GM18519 (cell line): Measurements from ENCODE around the gene GPRC5B.

Experiments used
- ATAC-seq: cut with Tn5 transposase; IDR thresholded peaks from one replicate; pipeline ENCODE4 v1.9.1; 2021; ENCODE audit warnings: mild to moderate bottlenecking, moderate library complexity; ENCODE audit not compliant: unreplicated experiment, low FRiP score

Gene GPRC5B

DNA sequence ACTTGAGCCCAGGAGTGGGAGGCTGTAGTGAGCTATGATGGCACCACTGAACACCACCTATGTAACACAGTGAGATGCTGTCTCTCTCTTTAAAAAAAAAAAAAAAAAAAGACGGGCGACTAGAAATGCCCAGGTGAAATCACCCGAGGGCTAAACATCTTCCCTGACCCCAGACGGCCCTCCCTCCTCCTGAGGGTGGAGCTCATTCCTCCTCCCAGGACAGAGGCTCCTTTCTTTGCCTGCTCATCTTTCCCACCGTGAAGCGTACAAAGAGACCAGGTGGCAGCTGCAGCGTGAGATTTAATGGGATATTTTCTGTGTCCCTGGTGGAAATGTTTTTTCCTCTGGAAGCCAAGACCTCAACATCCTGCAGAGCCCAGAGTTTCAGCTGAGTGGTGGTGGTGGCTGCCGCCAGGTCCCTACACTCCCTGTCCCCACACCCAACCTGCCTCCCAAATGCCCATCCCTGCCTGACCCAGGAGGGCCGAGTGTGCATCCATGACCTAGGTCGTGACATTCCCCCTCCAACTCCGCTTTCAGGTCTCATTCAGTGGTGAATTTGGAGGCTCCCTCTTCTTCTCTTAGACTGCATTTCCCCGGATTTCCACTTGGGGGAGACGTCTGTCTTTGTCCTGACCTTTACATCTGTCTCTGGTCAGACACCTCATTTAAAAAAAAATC lies 14.4 kb upstream of the GPRC5B start:
- ATAC-seq: no peak

DNA sequence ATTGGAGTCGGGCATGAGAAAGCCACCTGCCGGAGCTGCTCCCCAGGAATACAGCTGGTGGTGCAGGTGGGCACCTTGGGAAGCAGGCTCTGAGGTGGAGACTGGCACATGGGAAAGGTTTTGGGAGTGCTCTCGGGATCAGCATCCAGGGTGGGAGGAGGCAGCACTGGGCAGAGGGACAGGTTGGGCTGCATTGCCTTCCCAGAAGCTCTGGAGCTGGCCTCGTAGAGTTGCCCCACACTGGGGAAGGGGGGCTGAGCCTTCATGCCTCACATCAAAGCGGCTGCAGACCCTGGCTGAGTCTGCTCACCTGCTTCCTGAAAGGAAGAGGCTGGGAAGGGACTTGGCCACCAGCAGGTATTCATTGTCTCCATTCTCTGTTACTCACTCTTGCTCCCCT lies 13.5 kb upstream of the GPRC5B start:
- ATAC-seq: no peak

DNA sequence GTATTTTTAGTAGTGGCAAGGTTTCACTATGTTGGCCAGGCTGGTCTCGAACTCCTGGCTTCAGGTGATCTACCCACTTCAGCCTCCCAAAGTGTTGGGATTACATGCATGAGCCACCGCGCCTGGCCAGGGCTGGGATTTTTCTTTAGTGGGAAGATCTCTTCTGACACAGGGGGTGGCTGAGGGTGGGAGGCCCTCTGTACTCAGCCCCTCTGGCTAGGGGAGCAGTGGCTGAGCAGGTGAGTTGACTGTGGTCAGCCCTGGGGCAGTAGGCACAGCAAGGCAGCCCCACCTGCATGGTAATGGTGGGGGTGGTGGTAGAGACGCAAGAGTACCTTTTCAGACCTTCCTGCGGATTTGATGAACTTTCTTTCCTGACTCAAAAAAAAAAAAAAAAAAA lies 12.3 kb upstream of the GPRC5B start:
- no peak for ATAC-seq

DNA sequence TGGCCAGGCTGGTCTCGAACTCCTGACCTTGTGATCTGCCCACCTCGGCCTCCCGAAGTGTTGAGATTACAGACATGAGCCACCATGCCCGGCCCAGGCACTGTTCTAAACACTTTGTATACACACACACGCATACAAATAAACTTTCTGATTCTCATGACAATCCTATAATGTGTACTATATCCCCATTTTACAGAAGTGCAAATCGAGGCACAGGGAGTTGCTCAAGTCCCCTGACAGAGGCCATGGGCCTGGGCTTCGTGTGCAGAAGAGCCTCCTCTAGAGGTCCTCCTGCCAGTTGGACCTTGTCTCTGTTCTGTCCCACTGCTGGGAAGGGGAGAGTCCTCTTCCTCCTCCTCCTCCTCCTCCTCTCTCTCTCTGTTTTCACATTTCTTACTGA lies 9.9 kb upstream of the GPRC5B start:
- ATAC-seq: no peak

DNA sequence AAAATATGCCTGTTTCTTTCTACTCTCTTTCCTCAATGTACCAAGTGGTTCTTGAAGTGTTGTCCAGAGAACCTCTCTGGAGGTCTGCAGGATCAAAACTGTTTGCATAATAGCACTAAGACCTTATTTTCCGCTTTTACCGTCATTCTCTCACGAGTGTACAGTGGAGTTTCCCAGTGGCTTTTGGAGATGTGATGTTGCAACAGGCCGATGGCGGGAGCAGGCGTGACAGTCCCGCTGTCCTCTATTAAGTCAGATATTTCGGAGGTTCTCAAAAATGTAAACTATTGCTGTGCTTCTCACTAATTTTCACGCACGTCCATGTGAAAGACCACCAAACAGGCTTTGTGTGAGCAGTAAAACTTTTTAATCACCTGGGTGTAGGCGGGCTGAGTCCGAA lies 8.3 kb upstream of the GPRC5B start:
- no peak for ATAC-seq

DNA sequence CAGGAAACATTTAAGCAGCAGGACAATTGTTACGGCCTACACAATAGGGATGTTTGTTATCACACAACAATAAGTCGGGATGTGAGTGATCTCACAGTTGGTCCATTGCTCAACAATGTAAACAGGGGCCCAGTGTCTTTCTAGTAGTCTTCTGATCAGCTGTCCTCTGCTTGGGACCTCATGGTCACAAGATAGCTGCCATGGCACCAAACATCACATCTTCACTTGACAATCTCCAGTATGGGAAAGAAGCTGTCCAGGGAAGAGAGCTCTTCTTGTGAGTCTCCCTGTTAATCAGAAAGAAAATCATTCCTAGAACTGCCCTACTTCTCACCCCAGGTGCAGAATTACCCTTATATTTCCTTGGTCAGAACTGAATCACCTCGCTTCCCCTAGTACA lies 6.3 kb upstream of the GPRC5B start:
- no peak for ATAC-seq

DNA sequence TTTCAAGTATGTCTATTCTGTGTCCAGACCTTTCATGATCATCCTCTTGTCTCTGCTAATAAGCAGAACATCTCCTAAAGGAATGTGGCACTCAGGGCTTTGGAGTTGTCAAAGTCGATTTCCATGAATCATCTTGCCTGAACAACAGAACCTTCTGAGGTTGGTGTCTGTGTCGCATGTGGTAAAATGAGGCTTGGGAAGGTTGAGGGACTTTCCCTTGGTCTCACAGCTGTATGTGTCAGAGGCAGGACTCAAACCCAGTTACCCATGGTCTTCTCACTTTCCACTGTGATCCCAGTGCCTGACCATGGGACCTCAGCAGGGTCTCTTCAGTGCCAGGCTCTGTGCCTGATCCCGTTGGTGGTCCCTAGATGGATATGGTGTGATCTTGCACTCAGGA lies 4.2 kb upstream of the GPRC5B start:
- ATAC-seq: no peak

DNA sequence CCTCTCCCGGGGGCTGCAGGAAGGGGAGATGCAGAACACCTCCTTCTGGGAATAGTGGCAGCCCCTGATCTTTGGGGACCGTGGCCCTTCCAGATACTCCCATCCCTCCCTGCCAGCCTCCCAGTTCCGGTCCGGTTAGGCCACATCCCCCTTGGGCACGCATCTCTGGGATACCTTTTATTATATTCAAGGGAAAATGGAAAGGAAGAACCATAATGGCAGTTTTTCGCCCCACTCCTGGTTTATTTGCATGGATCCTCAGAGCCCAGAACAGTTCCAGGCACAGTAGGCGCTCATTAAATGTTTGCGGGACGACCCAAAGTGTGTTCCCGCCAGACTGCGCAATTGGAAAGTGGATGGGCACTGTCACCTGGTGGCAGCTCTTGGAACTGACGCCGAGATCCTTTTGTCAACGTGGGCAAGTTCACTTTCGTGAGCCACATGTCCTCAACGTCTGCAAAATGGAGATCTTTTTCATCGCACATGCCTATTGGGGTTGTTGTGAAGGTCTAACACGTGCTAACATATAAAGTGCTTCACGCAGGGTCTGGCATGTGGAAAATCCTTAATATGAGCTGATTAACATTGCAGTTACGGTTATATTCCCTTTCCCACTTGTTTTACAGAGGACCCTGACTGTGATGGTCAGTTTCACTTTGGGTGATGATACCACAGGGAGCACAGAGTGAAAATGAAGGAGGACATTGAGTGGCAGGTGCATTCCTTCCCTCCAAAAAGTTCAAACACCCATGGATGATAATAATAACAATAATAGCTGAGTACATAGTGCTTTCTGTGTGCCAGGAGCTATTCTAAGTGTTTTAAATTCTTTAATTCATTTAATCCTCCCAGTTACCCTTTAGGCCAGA lies 1.7 kb upstream of the GPRC5B start:
- no peak for ATAC-seq

DNA sequence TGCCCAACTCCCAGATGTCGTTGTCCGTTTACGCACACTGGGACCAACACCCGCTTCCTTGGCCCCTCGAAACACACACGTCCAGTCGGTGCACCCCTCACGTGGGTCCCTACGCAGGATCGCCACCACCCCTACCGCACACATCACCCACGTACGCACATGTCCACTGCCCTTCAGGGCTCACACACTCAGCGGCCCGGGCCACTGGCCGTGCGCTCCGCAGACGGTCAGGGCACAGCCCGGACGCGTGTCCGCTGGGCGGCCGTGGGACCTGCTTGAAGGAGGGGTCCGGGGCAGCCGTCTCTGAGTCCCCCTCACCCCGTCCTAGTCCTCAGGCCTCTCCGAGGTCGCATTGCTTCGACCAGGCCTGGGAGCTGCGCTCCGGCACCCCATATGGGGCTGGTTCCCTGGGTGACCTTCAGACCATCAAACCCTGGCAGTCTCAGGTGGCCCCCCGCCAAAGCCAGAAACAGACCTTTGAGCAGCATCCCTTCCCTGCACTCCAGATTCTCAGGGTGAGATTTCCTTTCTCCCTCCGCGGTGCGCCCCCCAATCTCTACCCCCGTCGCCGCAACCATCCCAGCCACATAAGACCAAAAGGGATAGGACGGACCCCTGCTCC lies 914 bp upstream of the GPRC5B start:
- ATAC-seq: no peak

DNA sequence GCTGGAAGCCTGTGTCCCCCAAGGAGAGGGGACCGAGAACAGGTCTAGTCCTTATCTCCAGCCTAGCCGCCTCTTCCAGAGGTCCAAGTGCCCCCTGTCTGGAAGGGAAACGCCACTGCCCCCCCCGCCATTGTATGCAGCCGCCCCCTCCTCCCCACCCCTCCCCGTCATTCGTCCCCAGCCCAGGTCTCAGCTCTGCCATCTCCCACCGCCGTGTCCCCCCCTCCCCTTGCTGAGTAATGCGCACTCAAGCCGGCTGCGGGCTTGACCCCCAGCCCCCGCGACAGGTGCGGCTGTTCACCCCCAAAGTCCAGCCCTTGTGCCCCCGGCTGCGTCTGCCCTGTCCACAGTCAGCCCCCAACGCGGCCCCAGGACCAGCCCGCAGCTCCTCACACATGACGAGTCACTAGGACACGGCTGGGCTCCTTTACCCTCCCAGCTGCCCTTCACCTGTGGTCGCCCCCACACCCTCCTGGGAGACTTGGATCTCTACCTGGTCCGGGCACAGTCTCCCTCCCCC lies 622 bp downstream of the GPRC5B start:
- ATAC-seq: no peak

DNA sequence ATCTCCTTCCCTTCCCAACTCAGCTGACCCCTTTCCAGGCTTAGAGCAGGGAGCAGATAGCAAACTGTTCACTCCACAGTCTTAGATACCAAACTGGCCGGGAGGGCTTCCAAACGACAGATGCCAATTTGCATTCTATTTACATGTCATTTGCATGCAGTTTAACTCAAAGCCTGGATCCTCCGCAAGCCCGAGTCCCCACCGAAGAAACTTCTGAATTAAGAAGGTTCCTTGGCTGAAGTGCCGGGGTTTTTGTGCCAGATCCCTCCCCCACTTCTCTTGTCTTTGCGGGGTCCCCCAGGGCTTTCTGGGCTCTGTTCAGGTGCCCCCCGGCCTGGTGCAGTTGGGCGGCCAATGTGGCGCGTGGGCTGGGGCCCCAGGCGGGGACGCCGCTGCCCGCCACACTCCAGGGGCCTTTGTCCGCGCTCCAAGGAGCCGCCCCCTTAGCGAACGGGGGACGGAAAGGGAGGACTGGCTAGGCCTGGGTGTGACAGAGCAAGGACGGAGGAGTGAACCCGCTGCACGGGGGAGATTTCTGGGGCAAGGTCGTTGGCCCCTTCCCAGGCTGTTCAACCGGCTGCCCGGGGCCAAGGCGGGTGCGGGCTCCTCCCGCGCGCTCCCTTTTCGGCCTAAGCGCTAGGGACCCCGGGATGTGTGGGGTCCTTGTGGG lies 1.2 kb downstream of the GPRC5B start:
- ATAC-seq: no peak

DNA sequence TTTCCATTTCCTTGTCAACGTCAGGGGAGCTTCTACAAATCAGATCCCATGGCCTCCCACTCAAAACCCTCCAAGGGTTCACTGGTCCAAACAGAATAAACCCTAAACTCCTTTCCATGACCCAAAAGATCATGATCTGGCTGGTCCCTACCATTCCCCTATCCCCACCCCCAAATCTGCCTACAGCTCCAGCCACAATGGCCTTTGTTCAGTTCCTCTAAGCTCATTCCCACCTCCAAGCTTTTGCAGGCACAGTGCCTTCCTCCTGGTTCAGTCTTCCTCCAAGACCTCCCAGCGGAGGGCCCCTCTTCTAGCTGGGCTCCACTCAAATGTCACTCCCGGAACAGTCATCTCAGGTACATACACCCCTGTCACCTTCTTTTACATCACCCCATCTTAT lies 2.0 kb downstream of the GPRC5B start:
- no peak for ATAC-seq

DNA sequence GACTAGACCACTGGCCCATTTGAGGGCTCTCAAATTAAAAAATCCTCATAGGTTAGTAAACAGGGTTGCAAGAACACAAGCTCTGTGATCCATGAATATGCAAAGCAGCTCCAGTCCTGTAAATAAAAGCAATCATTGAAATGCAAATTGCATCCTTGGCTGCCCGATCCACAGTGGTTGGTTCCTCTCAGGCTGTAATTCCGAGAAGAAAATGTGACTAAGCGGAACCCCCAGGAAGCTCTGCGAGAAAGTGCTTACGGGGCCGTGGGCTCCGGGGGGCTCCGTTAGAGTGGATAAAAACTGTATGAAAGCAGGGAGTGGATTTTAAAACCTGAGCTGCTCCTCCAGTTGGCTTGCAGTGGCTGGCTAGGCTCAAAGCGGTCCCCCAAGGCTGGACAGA lies 2.5 kb downstream of the GPRC5B start:
- ATAC-seq: no peak

DNA sequence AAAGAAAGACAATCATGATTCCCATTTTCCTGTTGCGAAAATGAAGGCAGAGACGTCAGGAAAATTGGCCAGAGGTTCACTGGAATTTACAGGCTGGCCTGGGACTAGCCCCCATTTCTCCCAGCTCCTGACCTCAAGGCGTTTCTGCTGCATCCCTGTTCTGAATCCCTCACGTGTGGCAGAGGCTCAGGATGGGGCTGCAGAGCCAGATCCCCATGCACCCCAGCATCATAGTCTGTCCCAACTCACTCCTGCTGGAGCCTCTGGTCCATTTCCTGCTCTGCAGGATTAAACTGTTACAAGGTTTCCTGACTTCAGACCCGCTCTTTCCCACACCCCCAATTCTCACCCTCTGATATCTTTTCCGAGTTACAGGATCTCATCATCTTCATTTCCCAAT lies 2.9 kb downstream of the GPRC5B start:
- no peak for ATAC-seq

DNA sequence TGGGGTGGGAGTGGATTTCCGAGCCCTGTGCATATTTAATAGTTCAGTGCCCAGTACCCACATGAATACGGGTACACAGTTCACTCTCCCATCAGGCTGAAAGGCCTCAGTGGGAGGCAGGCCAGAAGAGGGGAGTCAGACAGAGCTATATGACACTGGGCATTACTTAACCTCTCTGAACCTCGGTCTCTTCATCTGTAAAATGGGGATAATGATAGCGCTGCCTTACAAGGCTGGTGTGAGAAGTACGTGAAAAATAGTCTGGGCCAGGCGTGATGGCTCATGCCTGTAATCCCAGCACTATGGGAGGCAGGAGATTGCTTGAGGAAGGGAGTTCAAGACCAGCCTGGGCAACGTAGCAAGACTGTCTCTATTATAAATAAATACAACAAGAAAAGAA lies 3.6 kb downstream of the GPRC5B start:
- no peak for ATAC-seq

DNA sequence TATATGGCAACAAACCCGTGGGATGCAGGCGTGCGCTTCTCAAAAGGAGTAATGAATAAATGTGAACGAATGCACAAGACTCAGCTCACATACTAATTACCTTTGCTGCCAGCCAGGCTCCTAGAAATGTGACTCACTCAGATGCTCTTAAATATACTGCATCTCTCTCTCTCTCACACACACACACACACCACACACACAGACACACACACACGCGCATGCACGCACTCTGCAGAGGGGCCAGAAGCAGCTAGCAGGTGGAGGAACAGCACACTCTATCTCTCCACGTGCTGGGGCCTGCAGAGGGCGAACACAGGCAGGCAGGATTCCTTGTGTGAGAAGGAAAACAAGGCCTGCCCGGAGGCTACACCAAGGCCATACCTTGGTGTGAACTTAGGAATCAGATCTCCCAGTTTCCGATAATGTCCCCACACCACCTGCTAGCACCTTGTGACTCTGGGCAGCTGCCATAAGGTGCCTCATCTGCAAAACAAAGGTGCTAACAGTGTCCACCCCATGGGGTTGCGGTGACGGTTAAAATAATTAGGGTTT lies 5.3 kb downstream of the GPRC5B start:
- no peak for ATAC-seq

DNA sequence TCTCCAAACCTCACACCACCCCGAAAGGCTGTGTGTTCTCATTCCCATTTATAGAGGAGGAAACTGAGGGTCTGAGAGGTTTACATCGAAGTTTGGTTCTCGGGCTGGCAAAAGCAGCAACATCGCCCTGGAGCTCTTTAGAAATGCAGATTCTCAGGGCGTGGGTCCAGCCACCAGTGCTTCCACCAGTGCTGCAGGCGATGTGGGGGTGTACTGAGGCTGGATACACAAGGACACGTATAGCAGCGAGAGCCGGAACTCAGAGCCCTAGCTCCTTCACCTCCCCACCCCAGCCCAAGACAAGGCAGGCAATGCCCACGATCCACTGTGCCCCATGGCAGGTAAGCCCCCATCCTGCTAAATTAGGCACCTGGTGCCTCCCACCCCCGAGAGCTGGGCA lies 5.9 kb downstream of the GPRC5B start:
- ATAC-seq: no peak

DNA sequence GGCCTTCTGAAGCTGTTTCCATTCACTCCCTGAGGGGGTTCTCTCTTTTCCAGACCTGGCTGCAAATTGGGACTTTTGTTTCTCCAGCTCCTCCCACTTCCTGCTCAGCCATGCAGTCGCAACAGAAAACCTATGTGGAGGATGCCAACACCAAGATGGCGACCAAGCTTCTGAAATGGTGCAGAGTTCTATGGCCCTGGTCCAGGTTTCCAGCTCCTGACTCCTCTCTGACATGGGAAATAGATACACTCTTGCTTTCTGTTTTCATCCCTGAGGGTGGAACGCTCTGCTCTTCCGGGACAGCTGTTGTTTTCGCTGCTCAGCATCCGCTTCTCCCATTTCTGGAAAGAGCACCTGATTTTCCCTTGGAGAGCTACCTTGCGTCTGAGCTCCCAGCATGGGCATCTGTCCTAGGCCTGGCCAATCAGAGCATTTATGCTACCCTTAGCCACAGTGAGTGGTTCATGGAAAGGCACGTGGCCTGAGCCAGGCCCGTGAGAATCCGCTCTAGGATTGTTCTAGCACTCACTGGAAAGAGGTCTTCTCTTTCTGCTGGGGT lies 8.1 kb downstream of the GPRC5B start:
- no peak for ATAC-seq

DNA sequence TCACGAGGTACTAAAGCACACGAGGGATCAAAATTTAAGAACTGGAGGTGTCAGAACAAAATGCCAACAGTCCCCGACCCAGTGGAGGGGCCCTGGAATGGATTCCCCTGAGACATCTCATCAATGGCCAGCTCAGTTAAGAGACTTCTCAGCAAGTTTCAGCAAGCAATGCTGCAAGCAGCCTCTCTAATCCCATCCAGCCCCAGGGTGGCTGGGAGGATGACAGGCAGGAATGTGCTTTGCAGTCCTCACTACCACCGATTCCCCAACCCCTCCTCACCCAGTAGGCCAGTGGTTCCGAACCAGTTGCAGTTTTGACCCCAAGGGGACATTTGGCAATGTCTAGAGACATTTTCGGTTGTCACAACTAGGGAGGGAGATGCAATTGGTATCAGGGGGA lies 8.7 kb downstream of the GPRC5B start:
- no peak for ATAC-seq

DNA sequence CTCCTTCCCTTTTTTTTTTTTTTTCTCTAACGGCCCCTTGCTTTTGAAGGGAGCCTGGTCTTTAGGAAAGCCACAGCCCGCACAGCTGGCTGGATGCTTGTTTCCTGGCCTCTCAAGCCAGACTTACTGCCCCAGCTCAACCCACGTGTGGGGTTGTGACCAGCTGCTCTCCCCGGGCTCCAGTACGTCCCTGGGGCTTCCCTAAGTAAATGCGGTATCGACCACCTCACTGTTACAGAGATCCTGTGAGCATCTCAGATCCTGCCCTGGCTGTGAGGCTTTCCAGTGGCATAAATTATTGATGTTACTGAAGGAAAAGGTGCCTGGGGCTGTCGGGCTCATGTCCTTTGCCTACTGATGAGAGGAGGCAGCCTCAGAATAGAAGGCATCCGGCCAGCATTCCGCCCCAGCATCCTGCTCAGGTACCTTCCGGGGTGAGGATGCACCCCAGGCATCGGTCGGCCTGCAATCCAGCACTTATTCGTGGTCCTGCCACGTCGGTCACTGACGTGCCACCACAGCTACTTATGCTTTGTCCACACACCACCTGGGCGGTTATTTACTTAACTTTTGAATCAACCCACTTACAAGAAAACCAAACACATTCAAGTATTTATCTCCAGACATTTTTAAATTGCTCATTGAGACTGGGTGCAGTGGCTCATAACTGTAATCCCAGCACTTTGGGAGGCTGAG lies 9.6 kb downstream of the GPRC5B start:
- ATAC-seq: no peak
